Astrocyte of the cerebellum (primary cell): ENCODE data around the gene MRPL52.
A peak's percentile ranks its signal among the peaks of the same experiment; 100 is the strongest.

Experiments
- DNase-seq: peaks from one replicate; pipeline ENCODE4 v3.0.0-alpha.2; 2011; ENCODE audit warnings: low read depth
- H3K4me3 ChIP-seq: 2 replicates; pipeline ENCODE4 v1.5.1; 2011; ENCODE audit warnings: mild to moderate bottlenecking, low read depth, low read length, moderate library complexity
- CTCF ChIP-seq: IDR thresholded peaks from 2 replicates; pipeline ENCODE4 v1.5.1; 2012; ENCODE audit warnings: low read length, low read depth, moderate library complexity, mild to moderate bottlenecking; ENCODE audit errors: missing control alignments
- in situ Hi-C: cut with HindIII; loops from 2 replicates; pipeline ENCODE4 v1.10.0; 2017; ENCODE audit warnings: low sequenced_read_pairs

MRPL52 gene

DNA sequence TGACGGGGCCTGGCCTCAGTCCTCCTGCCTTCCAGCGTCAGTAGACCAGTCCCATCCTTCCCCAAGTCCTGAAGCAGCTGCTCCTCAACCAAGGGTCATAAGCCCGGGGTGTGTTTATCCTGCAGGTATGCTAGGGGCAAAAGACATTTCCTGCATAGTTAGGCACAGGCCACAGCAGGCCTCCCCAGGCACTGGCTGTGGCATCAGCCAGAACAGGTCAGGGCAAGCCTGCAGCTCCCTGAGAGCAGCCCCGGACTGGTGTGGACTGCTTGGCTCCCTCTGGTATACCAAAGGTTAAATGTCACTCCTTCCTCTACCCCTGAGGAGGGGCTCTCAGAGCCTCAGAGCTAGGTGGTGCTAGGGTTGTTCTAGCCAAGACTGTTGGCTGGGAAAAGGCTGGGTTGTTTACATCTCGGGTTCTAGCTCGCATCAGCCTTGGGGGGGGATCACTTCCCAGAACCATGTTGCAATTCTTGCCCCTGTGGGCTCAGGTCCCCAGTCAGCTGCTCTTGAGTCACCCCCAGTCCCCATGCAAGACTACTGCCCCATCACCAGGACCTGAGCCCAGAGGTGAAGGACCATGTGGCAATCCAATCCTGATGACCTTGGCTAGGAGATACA, 9.6 kb downstream of the MRPL52 start:
- in situ Hi-C loops: no loop called here
- TF ChIP-seq CTCF: no peak
- H3K4me3 ChIP-seq: peak overlapping the region; percentile 98
- no peak for DNase-seq

- in situ Hi-C loops: no loop called here
Measured at GRCh38 chr14:22841311-22841710, 11.6 kb downstream of the MRPL52 start.

DNA sequence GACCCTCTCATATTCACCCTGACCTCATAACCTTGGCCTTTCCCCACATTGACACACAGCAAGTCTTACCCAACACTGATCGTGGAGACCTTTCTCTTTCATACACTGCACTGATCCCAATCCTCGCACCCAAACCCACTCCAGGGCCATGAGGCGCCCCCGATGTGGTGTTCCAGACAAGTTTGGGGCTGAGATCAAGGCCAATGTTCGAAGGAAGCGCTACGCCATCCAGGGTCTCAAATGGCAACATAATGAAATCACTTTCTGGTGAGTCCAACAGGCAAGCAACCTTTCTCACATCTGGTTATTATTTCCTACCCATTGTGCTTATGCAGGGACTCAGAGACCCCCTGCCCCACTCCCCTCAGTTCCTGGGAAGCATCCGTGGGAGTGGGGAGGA, 12.1 kb downstream of the MRPL52 start:
- no peak overlapping the region for H3K4me3 ChIP-seq
- in situ Hi-C loops: no loop called here
- DNase-seq: no peak
- no peak for TF ChIP-seq CTCF

More at GRCh38 chr14:22841311-22841710, 11.6 kb downstream of the MRPL52 start:
- no peak for DNase-seq
- no peak for TF ChIP-seq CTCF
- H3K4me3 ChIP-seq: no peak overlapping the region

- H3K4me3 ChIP-seq: no peak overlapping the region
- TF ChIP-seq CTCF: no peak
- in situ Hi-C loops: no loop called here
- DNase-seq: no peak
Measured at GRCh38 chr14:22842211-22843122, 12.8 kb downstream of the MRPL52 start.

- TF ChIP-seq CTCF: no peak
- in situ Hi-C loops: no loop called here
- no peak overlapping the region for H3K4me3 ChIP-seq
- DNase-seq: no peak
Measured at GRCh38 chr14:22843123-22843925, 13.6 kb downstream of the MRPL52 start.
